Brain microvascular endothelial cell (primary cell): Measurements from ENCODE around the gene PPP1R27.

Experiments used
- DNase-seq: peaks from one replicate; pipeline ENCODE4 v3.0.0-alpha.2; 2020
- H3K27ac ChIP-seq: fragments of 250-450 bp; sonication (Bioruptor Pico); 2 replicates; pipeline ENCODE4 v1.5.1; 2020; ENCODE audit warnings: mild to moderate bottlenecking, moderate library complexity
- H3K27me3 ChIP-seq: fragments of 250-450 bp; sonication (Bioruptor Pico); replicated peaks from 2 replicates; pipeline ENCODE4 v1.5.1; 2020; ENCODE audit warnings: mild to moderate bottlenecking
- H3K36me3 ChIP-seq: fragments of 250-450 bp; sonication (Bioruptor Pico); replicated peaks from 2 replicates; pipeline ENCODE4 v1.5.1; 2020; ENCODE audit warnings: mild to moderate bottlenecking
- H3K4me3 ChIP-seq: 2 replicates; pipeline ENCODE4 v1.5.1; 2011; ENCODE audit warnings: low read depth, mild to moderate bottlenecking, control low read depth, low read length, moderate library complexity
- in situ Hi-C: cut with HindIII; loops from 2 replicates; pipeline ENCODE4 v1.10.0; 2017; ENCODE audit warnings: low sequenced_read_pairs, low pct_ligation_motif_present
- TF ChIP-seq, protein P1 (sequence below): IDR thresholded peaks from 2 replicates; pipeline ENCODE4 v1.5.1; 2011; ENCODE audit warnings: low read depth, mild to moderate bottlenecking, moderate library complexity, low read length, control low read depth, inconsistent platforms; ENCODE audit errors: missing control alignments

The PPP1R27 gene

DNA sequence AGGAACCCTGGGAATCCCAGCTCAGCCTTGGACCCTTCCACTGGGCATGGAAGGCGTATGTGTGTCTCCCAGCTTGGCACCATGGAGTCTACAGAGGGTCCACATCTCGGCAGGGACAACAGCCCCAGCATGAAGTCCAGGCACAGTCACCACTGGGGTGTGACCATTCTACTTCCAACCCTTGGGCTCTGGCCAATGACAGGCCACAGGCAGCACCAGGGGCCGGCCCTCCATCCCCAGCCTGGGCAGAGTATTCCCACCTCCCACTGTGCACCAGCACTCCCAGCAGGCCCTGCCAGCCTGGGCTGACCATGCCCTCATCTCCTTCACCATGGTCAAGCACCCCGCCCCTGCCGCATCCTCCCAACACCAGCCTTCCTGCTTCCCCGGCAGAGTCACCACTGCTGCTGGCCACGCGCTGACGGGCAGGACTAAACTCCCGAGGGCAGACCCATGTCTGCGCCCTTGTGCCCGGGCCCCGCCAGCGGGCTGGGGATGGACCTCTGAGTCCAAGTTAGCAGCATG, 9.5 kb upstream of the PPP1R27 start:
- DNase-seq = no peak
- in situ Hi-C loops = no loop called here
- Histone ChIP-seq H3K27me3 (no peaks in the 10 kb centered on the region), H3K27ac (no peak overlapping the region), H3K4me3 (no peak overlapping the region), H3K36me3 (peaks cover 71% of the 10 kb centered on the region)
- TF ChIP-seq, protein P1, sequence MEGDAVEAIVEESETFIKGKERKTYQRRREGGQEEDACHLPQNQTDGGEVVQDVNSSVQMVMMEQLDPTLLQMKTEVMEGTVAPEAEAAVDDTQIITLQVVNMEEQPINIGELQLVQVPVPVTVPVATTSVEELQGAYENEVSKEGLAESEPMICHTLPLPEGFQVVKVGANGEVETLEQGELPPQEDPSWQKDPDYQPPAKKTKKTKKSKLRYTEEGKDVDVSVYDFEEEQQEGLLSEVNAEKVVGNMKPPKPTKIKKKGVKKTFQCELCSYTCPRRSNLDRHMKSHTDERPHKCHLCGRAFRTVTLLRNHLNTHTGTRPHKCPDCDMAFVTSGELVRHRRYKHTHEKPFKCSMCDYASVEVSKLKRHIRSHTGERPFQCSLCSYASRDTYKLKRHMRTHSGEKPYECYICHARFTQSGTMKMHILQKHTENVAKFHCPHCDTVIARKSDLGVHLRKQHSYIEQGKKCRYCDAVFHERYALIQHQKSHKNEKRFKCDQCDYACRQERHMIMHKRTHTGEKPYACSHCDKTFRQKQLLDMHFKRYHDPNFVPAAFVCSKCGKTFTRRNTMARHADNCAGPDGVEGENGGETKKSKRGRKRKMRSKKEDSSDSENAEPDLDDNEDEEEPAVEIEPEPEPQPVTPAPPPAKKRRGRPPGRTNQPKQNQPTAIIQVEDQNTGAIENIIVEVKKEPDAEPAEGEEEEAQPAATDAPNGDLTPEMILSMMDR = no peak

DNA sequence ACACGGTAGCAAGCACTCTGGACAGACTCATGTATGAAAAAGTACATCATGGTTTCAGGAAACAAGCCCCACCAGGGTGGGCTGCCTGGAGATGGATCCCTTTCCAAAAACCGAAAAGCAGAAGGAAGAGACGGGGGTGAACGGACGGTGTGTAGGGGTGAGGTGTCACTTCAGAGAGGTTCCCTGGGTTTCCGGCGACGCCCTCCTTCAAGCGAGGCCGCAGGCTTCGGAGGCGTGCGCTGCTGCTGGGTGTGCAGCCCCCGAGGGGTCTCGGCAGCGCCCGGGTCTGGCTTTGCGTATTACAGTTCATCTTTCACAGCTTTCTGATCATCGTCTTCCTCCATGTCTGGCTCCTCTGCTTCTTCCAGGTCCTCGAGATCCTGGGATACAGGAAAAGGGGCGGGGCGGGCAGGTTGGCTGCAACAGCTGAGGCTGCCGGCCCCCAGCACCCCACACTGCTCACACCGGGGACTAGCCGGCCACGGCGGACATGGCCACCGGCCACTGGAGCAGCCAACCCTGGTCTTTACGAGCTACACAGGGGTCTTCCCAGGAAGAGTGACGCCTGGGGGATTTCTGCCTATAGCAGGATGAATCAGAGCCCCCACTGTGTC, 9.0 kb upstream of the PPP1R27 start:
- TF ChIP-seq, protein P1 = no peak
- in situ Hi-C loops = no loop called here
- no peaks in the 10 kb centered on the region for H3K27me3 ChIP-seq
- H3K4me3 ChIP-seq = no peak overlapping the region
- H3K27ac ChIP-seq = no peak overlapping the region
- DNase-seq = no peak
- peaks cover 67% of the 10 kb centered on the region for H3K36me3 ChIP-seq

DNA sequence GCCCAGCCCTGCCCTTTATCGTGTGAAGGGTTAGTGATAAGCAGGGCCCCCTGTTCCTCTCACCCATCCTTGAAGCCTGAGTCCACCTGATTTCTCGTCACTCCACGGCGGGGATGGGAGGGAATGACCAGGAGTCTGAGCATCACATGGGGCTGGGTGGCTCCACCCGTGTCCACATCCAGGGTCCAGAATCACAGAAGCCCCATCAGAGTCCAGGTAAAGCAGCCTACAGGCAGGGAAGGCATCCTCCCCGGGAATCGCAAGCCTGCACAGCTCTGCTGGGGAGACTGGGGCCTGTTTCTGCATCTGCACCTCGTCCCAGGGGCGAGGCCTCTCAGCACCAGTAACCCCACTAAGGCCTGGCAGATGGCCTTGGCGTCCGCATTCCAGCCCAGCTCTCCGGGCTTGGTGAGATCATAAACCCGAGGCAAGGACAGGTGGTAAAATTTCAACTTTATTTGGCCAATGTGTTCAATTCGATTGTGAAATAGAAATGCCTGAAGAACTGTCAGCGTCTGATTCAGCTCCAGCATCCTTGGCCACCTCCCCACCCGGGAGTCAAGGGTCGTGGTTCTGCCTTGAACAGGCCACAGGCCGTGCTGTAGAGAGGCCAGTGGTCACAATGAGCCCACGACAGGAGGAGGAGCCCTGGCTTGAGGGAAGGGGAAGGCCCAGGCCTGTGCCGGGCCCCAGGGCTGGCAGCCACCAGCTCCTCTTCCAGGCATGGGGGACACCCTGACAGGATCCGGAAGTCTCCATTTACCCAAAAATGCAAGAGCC, 8.1 kb upstream of the PPP1R27 start:
- TF ChIP-seq, protein P1 = no peak
- H3K27me3 ChIP-seq = no peaks in the 10 kb centered on the region
- H3K4me3 ChIP-seq = no peak overlapping the region
- in situ Hi-C loops = no loop called here
- no peak overlapping the region for H3K27ac ChIP-seq
- H3K36me3 ChIP-seq = peaks cover 59% of the 10 kb centered on the region
- no peak for DNase-seq

DNA sequence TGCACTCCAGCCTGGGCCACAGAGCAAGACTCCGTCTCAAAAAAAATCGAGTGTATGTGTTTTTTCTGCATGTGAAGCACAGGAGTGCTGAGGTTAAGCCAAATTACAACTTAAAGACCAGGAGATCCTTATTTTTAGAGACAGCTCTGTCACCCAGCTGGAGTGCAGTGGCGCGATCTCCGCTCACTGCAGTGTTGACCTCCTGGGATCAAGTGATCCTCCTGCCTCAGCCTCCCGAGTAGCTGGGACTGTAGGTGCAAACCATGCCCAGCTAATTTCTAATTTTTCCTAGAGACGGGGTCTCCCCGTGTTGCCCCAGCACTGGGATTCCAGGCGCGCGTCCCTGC, 7.5 kb upstream of the PPP1R27 start:
- TF ChIP-seq, protein P1 = no peak
- H3K36me3 ChIP-seq = peaks cover 55% of the 10 kb centered on the region
- no peak overlapping the region for H3K27ac ChIP-seq
- in situ Hi-C loops = no loop called here
- H3K27me3 ChIP-seq = no peaks in the 10 kb centered on the region
- DNase-seq = no peak
- no peak overlapping the region for H3K4me3 ChIP-seq

DNA sequence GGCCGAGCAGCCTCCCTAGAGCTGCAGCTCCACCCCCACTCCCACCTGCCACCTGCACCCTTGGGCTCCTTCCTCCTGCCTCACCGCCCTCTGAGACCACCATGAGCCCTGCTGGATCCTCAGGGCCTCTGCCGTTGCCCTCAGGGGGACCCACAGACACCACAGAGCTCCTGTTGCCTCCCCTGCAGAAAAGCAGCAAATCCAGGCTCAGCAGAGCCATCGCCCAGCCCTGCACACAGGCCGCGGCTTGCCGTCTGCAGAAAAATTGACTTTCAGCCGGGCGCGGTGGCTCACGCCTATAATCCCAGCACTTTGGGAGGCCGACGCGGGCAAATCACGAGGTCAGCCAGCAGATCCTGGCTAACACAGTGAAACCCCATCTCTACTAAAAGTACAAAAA, 7.0 kb upstream of the PPP1R27 start:
- Histone ChIP-seq H3K27me3 (no peaks in the 10 kb centered on the region), H3K4me3 (no peak overlapping the region), H3K27ac (no peak overlapping the region), H3K36me3 (peaks cover 50% of the 10 kb centered on the region)
- DNase-seq = no peak
- TF ChIP-seq, protein P1 = no peak
- in situ Hi-C loops = no loop called here
